Neural cell (in vitro differentiated cells): Measurements from ENCODE around the gene MAP3K7CL. TPM values are rescaled to one million over a fixed set of nuclear protein-coding genes. Genes with fewer than 3 reads are reported as not detected.

Experiments
- H2AFZ ChIP-seq: fragments of 200-600, 300-800 bp; sonication (generic), shearing (Covaris generic); 2 replicates; pipeline ENCODE4 v1.6.0; 2014; ENCODE audit warnings: low read depth, mild to moderate bottlenecking, antibody characterized with exemption, low read length, moderate library complexity
- H3F3A ChIP-seq: fragments of 200-600 bp; shearing (Covaris generic); 2 replicates; pipeline ENCODE4 v1.6.1; 2016; ENCODE audit warnings: mild to moderate bottlenecking, moderate library complexity, mixed read lengths, antibody characterized with exemption, low read length; ENCODE audit not compliant: insufficient read depth, poor library complexity, severe bottlenecking
- H3K27ac ChIP-seq: fragments of 200-600, 300-800 bp; sonication (generic), shearing (Covaris generic); 2 replicates; pipeline ENCODE4 v1.5.1; 2014; ENCODE audit warnings: mild to moderate bottlenecking, low read length, moderate library complexity
- H3K27me3 ChIP-seq: fragments of 300-800, 200-600 bp; sonication (generic), shearing (Covaris generic); 2 replicates; pipeline ENCODE4 v1.6.0; 2014; ENCODE audit warnings: mild to moderate bottlenecking, low read depth, low read length, moderate library complexity; ENCODE audit not compliant: insufficient read depth
- H3K36me3 ChIP-seq: fragments of 300-800, 200-600 bp; sonication (generic), shearing (Covaris generic); 2 replicates; pipeline ENCODE4 v1.5.1; 2014; ENCODE audit warnings: mild to moderate bottlenecking, antibody characterized with exemption, low read length, moderate library complexity; ENCODE audit not compliant: insufficient read depth
- H3K4me2 ChIP-seq: fragments of 300-800, 200-600 bp; sonication (generic), shearing (Covaris generic); 2 replicates; pipeline ENCODE4 v1.6.0; 2014; ENCODE audit warnings: mild to moderate bottlenecking, low read length
- H3K4me3 ChIP-seq: fragments of 300-800, 200-600 bp; sonication (generic), shearing (Covaris generic); 2 replicates; pipeline ENCODE4 v1.5.1; 2014; ENCODE audit warnings: mild to moderate bottlenecking, low read length, moderate library complexity
- H3K79me2 ChIP-seq: fragments of 200-600 bp; shearing (Covaris generic); replicated peaks from 2 replicates; pipeline ENCODE4 v1.6.0; 2014; ENCODE audit warnings: mild to moderate bottlenecking, low read length, moderate library complexity; ENCODE audit not compliant: insufficient read depth
- H3K9ac ChIP-seq: fragments of 300-800, 200-600 bp; sonication (generic), shearing (Covaris generic); 2 replicates; pipeline ENCODE4 v1.6.1; 2016; ENCODE audit warnings: mild to moderate bottlenecking, low read length, mixed read lengths
- H3K9me2 ChIP-seq: fragments of 200-600 bp; shearing (Covaris generic); 2 replicates; pipeline ENCODE4 v1.6.1; 2016; ENCODE audit warnings: mild to moderate bottlenecking, low read length, mixed read lengths; ENCODE audit not compliant: insufficient read depth
- H3K9me3 ChIP-seq: fragments of 200-600, 300-800 bp; sonication (generic), shearing (Covaris generic); 2 replicates; pipeline ENCODE4 v1.6.1; 2016; ENCODE audit warnings: mild to moderate bottlenecking, mixed run types, low read length, moderate library complexity, mixed read lengths
- H4K20me1 ChIP-seq: fragments of 200-600 bp; shearing (Covaris generic); 2 replicates; pipeline ENCODE4 v1.6.1; 2016; ENCODE audit warnings: mild to moderate bottlenecking, mixed run types; ENCODE audit not compliant: insufficient read depth
- CTCF ChIP-seq: fragments of 450-650 bp; IDR thresholded peaks from 2 replicates; pipeline ENCODE4 v1.5.1; 2014; ENCODE audit warnings: antibody characterized with exemption, mild to moderate bottlenecking, moderate library complexity; ENCODE audit not compliant: poor library complexity, severe bottlenecking
- EP300 ChIP-seq: fragments of 450-650 bp; conservative IDR thresholded peaks from 2 replicates; pipeline ENCODE4 v1.6.1; 2014; ENCODE audit warnings: antibody characterized with exemption, mild to moderate bottlenecking, moderate library complexity; ENCODE audit not compliant: poor library complexity, severe bottlenecking
- EZH2 ChIP-seq: fragments of 200-600, 300-800 bp; shearing (Covaris generic), sonication (generic); IDR thresholded peaks from 2 replicates; pipeline ENCODE4 v1.6.1; 2014; ENCODE audit warnings: antibody characterized with exemption, low read length, borderline replicate concordance, mild to moderate bottlenecking; ENCODE audit not compliant: insufficient read depth, poor library complexity, severe bottlenecking
- MXI1 ChIP-seq: fragments of 450-650 bp; conservative IDR thresholded peaks from 2 replicates; pipeline ENCODE4 v1.6.1; 2014; ENCODE audit warnings: antibody characterized with exemption, mild to moderate bottlenecking; ENCODE audit not compliant: poor library complexity, severe bottlenecking
- POLR2AphosphoS5 ChIP-seq: IDR thresholded peaks from 2 replicates; pipeline ENCODE4 v1.6.1; 2012
- RAD21 ChIP-seq: fragments of 450-650 bp; conservative IDR thresholded peaks from 2 replicates; pipeline ENCODE4 v1.6.1; 2014; ENCODE audit warnings: antibody characterized with exemption, mild to moderate bottlenecking, moderate library complexity
- REST ChIP-seq: IDR thresholded peaks from 2 replicates; pipeline ENCODE4 v1.6.1; 2012; ENCODE audit warnings: borderline replicate concordance
- SMC3 ChIP-seq: fragments of 450-650 bp; conservative IDR thresholded peaks from 2 replicates; pipeline ENCODE4 v1.6.1; 2014; ENCODE audit warnings: antibody characterized with exemption, mild to moderate bottlenecking, moderate library complexity; ENCODE audit not compliant: poor library complexity
- TAF1 ChIP-seq: IDR thresholded peaks from 2 replicates; pipeline ENCODE4 v1.6.1; 2012; ENCODE audit warnings: low read depth
- polyA plus RNA-seq: library from polyadenylated mRNA; depleted of rRNA; stranded (reverse); fragments of >200 nt; gene quantifications from 2 replicates; pipeline ENCODE4 v1.2.3, GENCODE V29; 2014

MAP3K7CL gene
- polyA plus RNA-seq, 1 donor from 2014 or later: not detected

GRCh38 chr21:29145354-29145782, 14.9 kb downstream of the MAP3K7CL start:
- Histone ChIP-seq H3K79me2 (no peaks in the 10 kb centered on the region), H3K27me3 (no peaks in the 10 kb centered on the region), H3K27ac (no peak overlapping the region), H3K9me2 (no peaks in the 10 kb centered on the region), H3K9me3 (no peaks in the 10 kb centered on the region), H3F3A (no peaks in the 10 kb centered on the region), H3K9ac (no peak overlapping the region), H3K4me2 (no peak overlapping the region), H3K36me3 (no peaks in the 10 kb centered on the region), H4K20me1 (no peaks in the 10 kb centered on the region), H2AFZ (no peak overlapping the region), H3K4me3 (no peak overlapping the region)
- TF ChIP-seq CTCF: no peak
- no peak for TF ChIP-seq MXI1
- no peak for TF ChIP-seq REST
- TF ChIP-seq TAF1: no peak
- no peak for TF ChIP-seq SMC3
- TF ChIP-seq EZH2: no peak
- no peak for TF ChIP-seq POLR2AphosphoS5
- TF ChIP-seq EP300: no peak
- no peak for TF ChIP-seq RAD21

- Histone ChIP-seq H3K9me2 (no peaks in the 10 kb centered on the region), H4K20me1 (no peaks in the 10 kb centered on the region), H3K4me3 (no peak overlapping the region), H3F3A (no peaks in the 10 kb centered on the region), H3K36me3 (no peaks in the 10 kb centered on the region), H2AFZ (no peak overlapping the region), H3K4me2 (no peak overlapping the region), H3K79me2 (no peaks in the 10 kb centered on the region), H3K9ac (no peak overlapping the region), H3K9me3 (no peaks in the 10 kb centered on the region), H3K27me3 (no peaks in the 10 kb centered on the region), H3K27ac (no peak overlapping the region)
- no peak for TF ChIP-seq RAD21
- no peak for TF ChIP-seq TAF1
- TF ChIP-seq EP300: no peak
- TF ChIP-seq REST: no peak
- no peak for TF ChIP-seq POLR2AphosphoS5
- TF ChIP-seq EZH2: no peak
- no peak for TF ChIP-seq MXI1
Observed at GRCh38 chr21:29145852-29146453, 15.5 kb downstream of the MAP3K7CL start.
